Measurements from ENCODE around the gene COQ9.

DNA sequence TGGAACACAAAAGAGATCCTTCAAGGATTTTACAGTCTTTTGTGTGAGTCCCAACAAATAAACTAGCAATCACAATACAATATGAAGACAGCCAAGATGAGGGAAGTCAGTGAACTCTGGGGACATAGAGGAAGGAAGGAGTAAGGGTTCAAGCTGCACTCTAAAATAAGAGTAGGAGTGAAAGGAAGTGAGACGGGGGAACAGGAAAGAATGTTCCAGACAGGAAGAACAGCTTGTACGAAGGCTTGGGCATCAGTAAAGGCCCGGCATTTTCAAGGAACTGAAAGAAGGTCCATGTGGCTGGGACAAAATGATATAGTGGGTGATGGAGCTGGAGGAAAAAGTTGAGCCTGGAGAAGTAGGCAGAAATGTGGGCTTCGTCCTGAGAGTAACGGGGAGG, 38.2 kb upstream of the COQ9 start:
- TF ChIP-seq, protein P1, sequence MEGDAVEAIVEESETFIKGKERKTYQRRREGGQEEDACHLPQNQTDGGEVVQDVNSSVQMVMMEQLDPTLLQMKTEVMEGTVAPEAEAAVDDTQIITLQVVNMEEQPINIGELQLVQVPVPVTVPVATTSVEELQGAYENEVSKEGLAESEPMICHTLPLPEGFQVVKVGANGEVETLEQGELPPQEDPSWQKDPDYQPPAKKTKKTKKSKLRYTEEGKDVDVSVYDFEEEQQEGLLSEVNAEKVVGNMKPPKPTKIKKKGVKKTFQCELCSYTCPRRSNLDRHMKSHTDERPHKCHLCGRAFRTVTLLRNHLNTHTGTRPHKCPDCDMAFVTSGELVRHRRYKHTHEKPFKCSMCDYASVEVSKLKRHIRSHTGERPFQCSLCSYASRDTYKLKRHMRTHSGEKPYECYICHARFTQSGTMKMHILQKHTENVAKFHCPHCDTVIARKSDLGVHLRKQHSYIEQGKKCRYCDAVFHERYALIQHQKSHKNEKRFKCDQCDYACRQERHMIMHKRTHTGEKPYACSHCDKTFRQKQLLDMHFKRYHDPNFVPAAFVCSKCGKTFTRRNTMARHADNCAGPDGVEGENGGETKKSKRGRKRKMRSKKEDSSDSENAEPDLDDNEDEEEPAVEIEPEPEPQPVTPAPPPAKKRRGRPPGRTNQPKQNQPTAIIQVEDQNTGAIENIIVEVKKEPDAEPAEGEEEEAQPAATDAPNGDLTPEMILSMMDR (IDR thresholded peaks at IDR 0.05): no peak
- no peak for TF ChIP-seq POLR2AphosphoS5 (IDR thresholded peaks at IDR 0.05)

All from transverse colon (tissue), 4 donors.